Measurements from ENCODE around the gene FRS2. TPM values are rescaled to one million over a fixed set of nuclear protein-coding genes. Genes with fewer than 3 reads are reported as not detected.

Gene FRS2
- polyA plus RNA-seq, 3 donors: 42.5 to 45.5 (median 45.2) TPM

DNA sequence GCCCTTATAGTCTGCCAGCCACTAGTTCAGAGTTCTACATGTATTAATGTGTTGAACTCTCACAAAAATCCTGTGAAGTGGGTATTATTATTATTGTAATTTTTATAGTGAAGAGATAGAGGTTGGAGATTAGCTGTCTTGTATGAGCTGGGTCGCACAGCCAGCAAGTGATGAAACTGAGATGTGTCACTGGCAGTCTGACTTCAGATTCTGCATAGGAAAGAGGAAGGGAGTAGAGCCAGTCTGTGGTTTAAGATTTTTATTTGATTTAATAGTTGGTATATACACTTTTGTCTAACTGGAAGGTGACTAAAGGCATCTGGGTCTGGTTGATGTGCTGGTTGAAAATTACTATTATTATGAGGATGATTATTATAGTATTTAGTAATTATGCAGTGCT, 5.8 kb upstream of the FRS2 start:
- DNase-seq (ENCODE audit: low read depth in 3 of 3, low spot score in 2 of 3): no peak

- no peak for DNase-seq (ENCODE audit: low read depth in 3 of 3, low spot score in 2 of 3)
Measured at GRCh38 chr12:69466867-69467266, 3.3 kb upstream of the FRS2 start.

DNA sequence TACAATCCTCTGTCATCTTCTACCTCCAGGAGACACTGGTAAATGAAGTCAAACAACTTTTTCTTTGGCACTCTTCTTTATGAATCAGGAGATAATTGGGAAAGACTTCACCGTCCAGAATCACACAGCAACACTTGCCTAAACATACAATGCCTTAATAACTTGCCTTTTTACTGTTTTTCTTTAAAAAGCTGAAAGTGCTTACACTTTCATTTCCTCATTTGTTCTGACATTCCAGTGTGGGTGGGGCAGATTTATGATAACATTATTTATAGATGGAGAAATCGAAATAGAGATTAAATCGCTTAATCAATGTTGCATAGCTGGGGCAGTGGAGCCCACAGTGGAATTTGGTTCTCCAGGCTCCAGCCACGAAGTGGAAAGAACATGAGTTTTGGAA, 2.8 kb upstream of the FRS2 start:
- DNase-seq (ENCODE audit: low read depth in 3 of 3, low spot score in 2 of 3): no peak

DNA sequence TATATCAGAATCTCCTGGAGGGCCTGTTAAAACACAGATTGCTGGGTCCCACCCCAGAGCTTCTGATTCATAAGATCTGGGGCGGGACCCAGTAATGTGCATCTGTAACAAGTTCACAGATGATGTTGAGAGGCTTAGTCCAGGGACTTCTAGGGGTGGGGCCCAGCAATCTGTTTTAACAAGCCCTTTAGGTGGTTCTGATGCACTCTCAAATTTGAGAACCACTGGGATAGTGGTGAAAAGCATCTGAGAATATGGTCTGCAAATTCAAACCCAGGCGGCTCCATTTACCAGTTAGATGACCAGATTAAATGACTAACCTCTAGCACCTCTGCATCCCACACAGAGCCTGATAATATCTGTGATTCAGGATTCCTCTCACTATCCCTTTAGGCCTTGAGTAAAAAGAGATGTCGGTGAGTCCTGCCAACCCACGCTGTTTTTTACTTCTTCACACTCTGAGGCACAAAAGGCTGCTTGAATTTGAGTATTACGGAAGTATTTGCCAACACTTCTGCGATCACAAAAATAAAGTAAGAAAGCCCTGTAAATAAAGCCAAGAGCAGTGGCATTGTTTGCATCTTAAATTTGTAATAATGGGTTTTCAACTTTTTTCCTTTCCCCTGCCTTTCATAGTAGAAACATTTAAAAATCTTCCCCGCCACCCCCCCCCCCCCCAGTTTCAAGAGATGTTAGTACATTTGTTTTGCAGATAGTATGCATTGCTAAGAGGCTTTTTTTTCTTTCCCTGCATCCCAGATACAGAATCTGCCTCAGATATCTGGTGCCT, 1.8 kb upstream of the FRS2 start:
- no peak for DNase-seq (ENCODE audit: low read depth in 3 of 3, low spot score in 2 of 3)

DNA sequence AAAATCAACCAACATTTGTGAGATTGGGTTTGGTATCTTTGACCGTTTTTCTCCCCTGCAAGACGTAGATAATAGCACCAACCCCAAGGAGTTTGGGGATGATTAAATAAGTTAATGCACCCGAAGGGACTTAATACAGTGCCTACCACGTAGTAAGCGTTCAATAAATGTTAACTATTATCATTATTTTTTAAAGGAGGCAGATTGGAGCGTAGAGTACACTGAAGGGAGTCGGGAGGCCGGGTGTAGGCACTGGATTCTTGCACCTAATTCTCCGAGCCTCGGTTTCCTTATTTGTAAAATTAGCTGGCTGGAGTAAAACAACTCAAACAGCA, 367 bp upstream of the FRS2 start:
- DNase-seq (ENCODE audit: low read depth in 3 of 3, low spot score in 2 of 3): no peak

- DNase-seq (ENCODE audit: low read depth in 3 of 3, low spot score in 2 of 3): no peak
Measured at GRCh38 chr12:69471076-69471430, 865 bp downstream of the FRS2 start.

- DNase-seq (ENCODE audit: low read depth in 3 of 3, low spot score in 2 of 3): no peak
Measured at GRCh38 chr12:69471667-69472385, 1.6 kb downstream of the FRS2 start.

GRCh38 chr12:69473262-69473661, 3.1 kb downstream of the FRS2 start:
- DNase-seq (ENCODE audit: low read depth in 3 of 3, low spot score in 2 of 3): no peak

- DNase-seq (ENCODE audit: low read depth in 3 of 3, low spot score in 2 of 3): no peak
Measured at GRCh38 chr12:69474456-69474855, 4.3 kb downstream of the FRS2 start.

GRCh38 chr12:69475237-69475975, 5.2 kb downstream of the FRS2 start:
- DNase-seq (ENCODE audit: low read depth in 3 of 3, low spot score in 2 of 3): no peak

GRCh38 chr12:69476276-69477017, 6.3 kb downstream of the FRS2 start:
- DNase-seq (ENCODE audit: low read depth in 3 of 3, low spot score in 2 of 3): no peak

GRCh38 chr12:69479675-69480074, 9.5 kb downstream of the FRS2 start:
- DNase-seq (ENCODE audit: low read depth in 3 of 3, low spot score in 2 of 3): no peak

DNA sequence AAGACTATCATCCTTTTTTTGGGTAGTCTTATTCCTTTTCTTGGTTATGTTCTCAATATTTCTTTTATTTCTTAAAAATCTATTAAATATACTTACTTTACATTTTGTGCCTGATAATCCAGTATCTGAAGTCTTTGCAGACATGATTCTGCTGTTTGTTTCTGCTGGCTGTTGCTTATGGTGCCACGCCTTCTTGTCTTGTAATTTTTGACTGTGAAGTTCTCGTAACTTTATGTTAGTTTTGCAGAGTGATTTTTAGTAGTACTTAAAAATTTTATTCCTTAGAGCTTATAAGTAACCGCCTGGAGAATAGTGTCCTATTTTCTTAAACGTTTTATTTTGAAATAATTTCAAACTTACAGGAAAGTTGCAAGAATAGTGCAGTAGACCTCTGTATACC, 10.5 kb downstream of the FRS2 start:
- DNase-seq (ENCODE audit: low read depth in 3 of 3, low spot score in 2 of 3): no peak

- DNase-seq (ENCODE audit: low read depth in 3 of 3, low spot score in 2 of 3): no peak
Measured at GRCh38 chr12:69481133-69481532, 10.9 kb downstream of the FRS2 start.

- no peak for DNase-seq (ENCODE audit: low read depth in 3 of 3, low spot score in 2 of 3)
Measured at GRCh38 chr12:69483700-69484099, 13.5 kb downstream of the FRS2 start.

GRCh38 chr12:69484428-69484827, 14.2 kb downstream of the FRS2 start:
- DNase-seq (ENCODE audit: low read depth in 3 of 3, low spot score in 2 of 3): no peak

GRCh38 chr12:69490920-69491643, 20.9 kb downstream of the FRS2 start:
- DNase-seq (ENCODE audit: low read depth in 3 of 3, low spot score in 2 of 3): no peak

- DNase-seq (ENCODE audit: low read depth in 3 of 3, low spot score in 2 of 3): no peak
Measured at GRCh38 chr12:69492739-69493138, 22.6 kb downstream of the FRS2 start.

DNA sequence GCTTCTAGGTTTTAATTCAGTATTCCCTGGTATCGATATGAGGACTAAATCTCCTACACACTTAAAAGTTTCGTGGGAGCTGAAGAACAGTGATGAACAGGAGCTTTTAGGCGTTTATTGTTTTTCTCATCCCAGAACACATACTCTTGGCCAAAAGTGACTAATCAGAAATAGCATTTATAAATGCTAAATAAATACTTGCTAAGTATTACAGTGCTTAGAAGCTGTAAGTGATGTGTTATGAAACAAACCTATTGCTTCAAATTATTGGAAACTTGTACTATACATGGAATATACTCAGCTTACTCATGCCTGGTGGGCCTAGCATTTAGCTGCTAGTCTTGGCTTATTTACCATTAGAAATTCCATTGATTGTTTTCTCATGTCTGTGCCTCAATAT, 24.9 kb downstream of the FRS2 start:
- DNase-seq (ENCODE audit: low read depth in 3 of 3, low spot score in 2 of 3): no peak

- no peak for DNase-seq (ENCODE audit: low read depth in 3 of 3, low spot score in 2 of 3)
Measured at GRCh38 chr12:69497308-69498026, 27.3 kb downstream of the FRS2 start.
